Esophagus squamous epithelium (tissue), 5 donors: Measurements from ENCODE around the gene NDRG4. TPM values are rescaled to one million over a fixed set of nuclear protein-coding genes. Genes with fewer than 3 reads are reported as not detected.

Experiments
- DNase-seq: peaks from one replicate; lab custom pipeline; 2025; lab: John Stamatoyannopoulos, UW
- H3K27ac ChIP-seq, 4 donors: fragments of 200-600 bp; sonication (generic); one replicate each; pipeline ENCODE4 v1.5.1; 2016 to 2019; ENCODE audit warnings: mild to moderate bottlenecking in 1 of 4
- H3K27me3 ChIP-seq, 4 donors: fragments of 200-600 bp; sonication (generic); 1 replicate in 3 of 4; 2 replicates in 1 of 4; pipeline versions ENCODE4 v1.5.1 to v1.6.0; 2017 to 2021; ENCODE audit warnings: antibody characterized with exemption in 1 of 4
- H3K36me3 ChIP-seq, 3 donors: fragments of 200-600 bp; sonication (generic); one replicate each; pipeline ENCODE4 v1.5.1; 2016 to 2019
- H3K4me1 ChIP-seq, 3 donors: fragments of 200-600 bp; sonication (generic); one replicate each; pipeline ENCODE4 v1.5.1; 2017 to 2019
- H3K4me3 ChIP-seq, 4 donors: fragments of 200-600 bp; sonication (generic); 1 replicate in 3 of 4; 2 replicates in 1 of 4; pipeline ENCODE4 v1.5.1; 2016 to 2019; ENCODE audit warnings: mild to moderate bottlenecking in 2 of 4, moderate library complexity in 1 of 4
- H3K9me3 ChIP-seq, 3 donors: fragments of 200-600 bp; sonication (generic); one replicate each; pipeline ENCODE4 v1.5.1; 2016 to 2019
- POLR2A ChIP-seq, 4 donors: fragments of 450-650 bp; IDR thresholded peaks; one replicate each; pipeline ENCODE4 v1.6.1; 2017; ENCODE audit warnings: antibody characterized with exemption in 4 of 4, mild to moderate bottlenecking in 4 of 4, moderate library complexity in 3 of 4
- WGBS, 2 donors: methylation state at CpG; one replicate each; pipeline ENCODE4 v1.1.5; 2018; 5-methylcytosine and 5-hydroxymethylcytosine counted together
- intact Hi-C: fragments of 100-400 bp; cut with DNase I; formaldehyde crosslinking; loops from one replicate; pipeline ENCODE4 v1.15.0; 2022
- total RNA-seq, 4 donors: library from RNA; depleted of rRNA; stranded (reverse); fragments of >200 nt; gene quantifications; one replicate each; pipeline ENCODE4 v1.1.0, GENCODE V29; 2016
- TF ChIP-seq, protein P1 (sequence below), 6 experiments: fragments of 450-650 bp in 4 of 6; fragments of 200-600 bp in 2 of 6; sonication (generic) in 2 of 6; IDR thresholded peaks; one replicate each; pipeline ENCODE4 v1.5.1; 2016 to 2019; ENCODE audit warnings: antibody characterized with exemption in 6 of 6, mild to moderate bottlenecking in 4 of 6, moderate library complexity in 4 of 6
- donor health status: DM: yes; HTN: yes; CAD: no.

The NDRG4 gene
- total RNA-seq, 4 donors from 2014 or later, result 19.9 to 62.1 (median 27.8) TPM

DNA sequence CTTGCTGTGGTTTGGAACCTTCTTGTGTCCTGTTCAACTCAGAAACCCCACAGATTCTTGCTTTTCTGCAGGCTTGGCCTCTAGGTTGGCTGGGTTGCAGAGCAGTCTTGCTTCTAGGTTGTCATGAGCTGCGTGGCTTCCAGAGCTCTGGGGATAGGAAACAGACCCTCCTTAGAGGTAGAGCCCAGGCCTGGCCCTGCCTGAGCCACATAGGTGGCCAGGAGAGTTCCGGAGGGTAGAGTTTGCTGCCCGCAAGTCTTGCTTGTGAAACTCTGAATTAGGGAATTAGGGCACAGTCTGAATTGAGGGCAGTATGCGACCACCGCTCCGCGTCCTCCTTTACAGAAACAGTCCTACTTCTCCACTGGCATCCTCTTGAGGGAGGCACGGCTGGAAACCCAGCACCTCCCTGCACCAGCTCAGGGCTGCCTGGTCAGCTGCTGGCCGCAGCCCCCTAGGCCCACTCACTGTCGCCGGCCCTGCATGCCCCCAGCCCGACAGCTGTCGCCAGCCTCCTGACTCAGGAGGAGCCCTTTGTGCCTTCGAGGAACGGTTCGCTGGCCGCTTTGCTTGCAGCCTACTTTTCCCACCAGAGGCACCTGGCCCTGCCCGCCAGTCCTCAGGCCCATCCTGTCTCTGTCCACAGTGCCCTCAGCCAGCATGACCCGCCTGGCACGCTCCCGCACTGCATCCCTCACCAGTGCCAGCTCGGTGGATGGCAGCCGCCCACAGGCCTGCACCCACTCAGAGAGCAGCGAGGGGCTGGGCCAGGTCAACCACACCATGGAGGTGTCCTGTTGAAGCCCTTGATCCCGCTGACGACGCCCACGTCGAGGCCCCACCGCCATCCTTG is 11.1 kb downstream of the NDRG4 start:
- Histone ChIP-seq H3K27ac (no peak overlapping the region), H3K4me1 (peaks cover 0 to 13% (median 6%) of the 10 kb centered on the region in 3 donors), H3K9me3 (no peaks in the 10 kb centered on the region), H3K27me3 (no peaks in the 10 kb centered on the region), H3K36me3 (peaks cover 0 to 26% (median 0%) of the 10 kb centered on the region in 3 donors), H3K4me3 (no peak overlapping the region)
- WGBS, 2 donors, result 87 to 89% methylated on average over 3 to 21 of the region's 30 CpGs
- DNase-seq, result no peak
- intact Hi-C loops, result no loop called here
- no peak for TF ChIP-seq POLR2A (IDR thresholded peaks at IDR 0.05)
- TF ChIP-seq, protein P1, sequence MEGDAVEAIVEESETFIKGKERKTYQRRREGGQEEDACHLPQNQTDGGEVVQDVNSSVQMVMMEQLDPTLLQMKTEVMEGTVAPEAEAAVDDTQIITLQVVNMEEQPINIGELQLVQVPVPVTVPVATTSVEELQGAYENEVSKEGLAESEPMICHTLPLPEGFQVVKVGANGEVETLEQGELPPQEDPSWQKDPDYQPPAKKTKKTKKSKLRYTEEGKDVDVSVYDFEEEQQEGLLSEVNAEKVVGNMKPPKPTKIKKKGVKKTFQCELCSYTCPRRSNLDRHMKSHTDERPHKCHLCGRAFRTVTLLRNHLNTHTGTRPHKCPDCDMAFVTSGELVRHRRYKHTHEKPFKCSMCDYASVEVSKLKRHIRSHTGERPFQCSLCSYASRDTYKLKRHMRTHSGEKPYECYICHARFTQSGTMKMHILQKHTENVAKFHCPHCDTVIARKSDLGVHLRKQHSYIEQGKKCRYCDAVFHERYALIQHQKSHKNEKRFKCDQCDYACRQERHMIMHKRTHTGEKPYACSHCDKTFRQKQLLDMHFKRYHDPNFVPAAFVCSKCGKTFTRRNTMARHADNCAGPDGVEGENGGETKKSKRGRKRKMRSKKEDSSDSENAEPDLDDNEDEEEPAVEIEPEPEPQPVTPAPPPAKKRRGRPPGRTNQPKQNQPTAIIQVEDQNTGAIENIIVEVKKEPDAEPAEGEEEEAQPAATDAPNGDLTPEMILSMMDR (IDR thresholded peaks at IDR 0.05), result no peak

DNA sequence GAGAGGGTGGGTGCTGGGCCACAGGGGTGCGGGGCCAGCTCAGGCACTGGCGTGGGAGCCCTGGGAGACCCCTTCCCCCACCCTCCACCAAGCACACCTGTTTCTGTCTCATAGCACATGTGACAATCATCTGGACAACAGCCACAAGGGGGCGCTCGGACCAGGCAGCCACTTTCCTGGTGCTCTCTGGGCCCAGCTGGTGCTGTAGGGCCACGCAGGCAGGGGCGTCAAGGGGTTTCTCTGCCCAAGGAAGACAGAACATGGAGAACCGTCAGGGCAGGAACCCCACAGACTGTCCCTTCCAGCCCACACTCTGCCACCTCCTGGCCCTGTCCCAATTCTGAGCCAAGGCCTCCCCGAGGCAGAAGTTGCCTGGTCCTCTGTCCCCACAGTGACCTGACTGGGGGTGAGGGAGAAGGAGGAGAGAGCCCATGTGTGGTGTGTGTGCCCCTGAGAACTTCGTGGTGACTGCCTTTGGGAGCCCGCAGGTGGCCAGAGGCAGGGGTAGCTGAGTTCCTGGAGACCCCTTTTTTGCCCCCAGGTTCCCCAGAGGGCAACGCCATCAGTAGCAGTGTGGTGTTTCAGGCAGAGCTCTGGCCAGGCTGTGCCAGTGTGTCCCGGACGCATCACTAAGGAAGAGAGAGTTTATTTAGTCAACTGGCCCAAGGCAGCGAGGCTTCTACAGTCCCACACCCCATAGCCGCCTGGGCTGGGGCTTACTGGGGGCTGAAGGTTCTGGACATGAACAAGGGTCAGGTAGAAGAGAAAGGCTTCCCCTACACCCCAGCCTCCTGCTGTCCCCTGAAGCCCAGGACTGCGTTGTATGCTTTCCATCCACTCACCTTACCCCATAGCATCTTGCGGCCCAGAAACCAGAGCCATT is 12.2 kb downstream of the NDRG4 start:
- no peaks in the 10 kb centered on the region for H3K9me3 ChIP-seq
- 35 to 92% methylated on average over 2 to 8 of the region's 17 CpGs for WGBS, 2 donors
- TF ChIP-seq POLR2A (IDR thresholded peaks at IDR 0.05), result no peak
- TF ChIP-seq, protein P1 (IDR thresholded peaks at IDR 0.05), result peak; percentile 49 to 72 (median 68)
- no peak overlapping the region for H3K27ac ChIP-seq
- no peaks in the 10 kb centered on the region for H3K27me3 ChIP-seq
- H3K36me3 ChIP-seq, result peaks cover 0 to 34% (median 0%) of the 10 kb centered on the region in 3 donors
- no peak overlapping the region for H3K4me3 ChIP-seq
- peaks cover 9 to 24% (median 14%) of the 10 kb centered on the region in 3 donors for H3K4me1 ChIP-seq
- intact Hi-C loops, result no loop called here
- no peak for DNase-seq

DNA sequence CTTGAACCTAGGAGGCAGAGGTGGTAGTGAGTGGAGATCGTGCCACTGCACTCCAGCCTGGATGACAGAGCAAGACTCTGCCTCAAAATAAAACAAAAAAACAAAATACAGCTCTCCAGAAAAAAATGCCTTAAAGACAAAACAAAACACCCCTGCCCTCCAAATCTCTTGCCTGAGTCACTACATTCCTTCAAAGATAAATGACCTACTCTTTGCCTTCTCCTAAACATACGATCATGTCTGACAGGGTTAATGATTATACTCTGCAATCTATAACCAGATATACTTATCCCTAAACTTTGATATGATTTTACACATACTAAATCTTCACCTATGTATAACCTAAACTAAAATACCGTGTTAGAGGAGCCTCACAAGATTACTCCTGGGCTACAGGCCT is 13.9 kb downstream of the NDRG4 start:
- intact Hi-C loops, result no loop called here
- no peak for DNase-seq
- H3K4me3 ChIP-seq, result no peak overlapping the region
- H3K27ac ChIP-seq, result no peak overlapping the region
- peaks cover 0 to 48% (median 7%) of the 10 kb centered on the region in 3 donors for H3K36me3 ChIP-seq
- no peaks in the 10 kb centered on the region for H3K27me3 ChIP-seq
- peaks cover 9 to 28% (median 14%) of the 10 kb centered on the region in 3 donors for H3K4me1 ChIP-seq
- no peaks in the 10 kb centered on the region for H3K9me3 ChIP-seq
- TF ChIP-seq POLR2A (IDR thresholded peaks at IDR 0.05), result no peak
- TF ChIP-seq, protein P1 (IDR thresholded peaks at IDR 0.05), result no peak
- WGBS, 2 donors, result 79% methylated on average over 3 of the region's 3 CpGs

DNA sequence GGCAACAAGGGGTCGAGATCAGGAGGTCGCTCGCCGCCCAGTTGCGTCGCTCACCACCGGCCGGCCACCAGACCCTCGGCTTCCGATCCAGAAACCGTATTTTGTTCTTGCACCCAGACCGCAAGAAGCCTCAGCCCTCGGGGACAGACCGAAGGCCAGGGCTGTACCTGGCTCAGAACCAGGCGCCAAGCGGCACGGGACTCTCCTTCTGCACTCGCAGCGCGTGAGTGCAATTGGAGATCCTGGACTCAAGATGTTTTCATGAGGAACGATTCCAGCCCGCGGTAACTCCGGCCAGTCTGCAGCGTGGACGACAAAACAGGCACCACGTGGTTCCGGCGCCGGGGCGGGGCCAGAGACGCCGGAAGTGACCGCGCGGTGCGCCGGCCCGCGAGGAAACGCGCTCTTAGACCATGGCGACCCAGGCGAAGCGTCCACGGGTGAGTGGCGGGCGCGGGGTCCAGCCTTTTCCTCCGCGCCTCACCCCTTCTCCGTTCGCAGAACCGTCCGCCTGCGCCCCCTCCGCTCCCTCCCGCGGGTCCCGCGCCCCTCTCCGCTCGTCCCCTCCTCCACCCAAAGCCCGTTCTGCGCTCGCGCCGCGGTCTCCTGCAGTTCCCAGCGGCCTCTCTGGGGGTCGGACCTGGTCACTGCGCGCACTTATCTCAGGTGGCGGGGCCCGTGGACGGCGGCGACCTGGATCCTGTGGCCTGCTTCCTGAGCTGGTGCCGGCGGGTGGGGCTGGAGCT is 15.4 kb downstream of the NDRG4 start, which contains the start of gene SETD6:
Gene SETD6, plus strand, starts transcription at position 393 of the 746 bp plus-strand sequence. Its CDS starts 21 bp downstream, at position 414.
- H3K4me1 ChIP-seq, result peaks cover 9 to 28% (median 14%) of the 10 kb centered on the region in 3 donors
- H3K27me3 ChIP-seq, result no peaks in the 10 kb centered on the region
- H3K27ac ChIP-seq, result peak within 1 kb of the TSS; percentile 83 to 92 (median 90)
- WGBS, 2 donors, result 5 to 11% methylated on average over 8 to 21 of the region's 80 CpGs
- H3K9me3 ChIP-seq, result no peaks in the 10 kb centered on the region
- intact Hi-C loops, result no loop called here
- no peak for TF ChIP-seq POLR2A (IDR thresholded peaks at IDR 0.05)
- TF ChIP-seq, protein P1 (IDR thresholded peaks at IDR 0.05), result peak in 4 of 6 experiments; percentile 10 to 38 (median 18)
- DNase-seq, result no peak
- H3K4me3 ChIP-seq, result peak within 1 kb of the TSS; percentile 72 to 93 (median 90)
- peaks cover under 1 to 49% (median 21%) of the 10 kb centered on the region in 3 donors for H3K36me3 ChIP-seq
